KMS-11 (cell line): Measurements from ENCODE around the gene MGAT4B.
"Not testable (repeated sequence)": the region's sequence is repeated elsewhere in the genome, so short reads cannot be mapped to it uniquely, and the experiment has no call there.

ENCODE experiments used
- H2AFZ ChIP-seq: fragments of 200-600 bp; sonication (generic); 2 replicates; pipeline ENCODE4 v1.6.1; 2016; ENCODE audit warnings: antibody characterized with exemption, mixed run types, low read depth
- H3K27ac ChIP-seq: fragments of 200-600 bp; sonication (generic); 2 replicates; pipeline ENCODE4 v1.6.1; 2016; ENCODE audit warnings: mild to moderate bottlenecking, mixed run types
- H3K27me3 ChIP-seq: fragments of 200-600 bp; sonication (generic); 2 replicates; pipeline ENCODE4 v1.6.1; 2017; ENCODE audit warnings: mild to moderate bottlenecking, low read depth, mixed run types, moderate library complexity; ENCODE audit not compliant: insufficient read depth
- H3K36me3 ChIP-seq: fragments of 200-600 bp; sonication (generic); 2 replicates; pipeline ENCODE4 v1.6.1; 2017; ENCODE audit warnings: mild to moderate bottlenecking, mixed run types; ENCODE audit not compliant: insufficient read depth
- H3K4me1 ChIP-seq: fragments of 200-600 bp; sonication (generic); 2 replicates; pipeline ENCODE4 v1.6.1; 2016; ENCODE audit warnings: mild to moderate bottlenecking, low read depth, mixed run types; ENCODE audit not compliant: poor library complexity, severe bottlenecking
- H3K4me2 ChIP-seq: fragments of 200-600 bp; sonication (generic); 2 replicates; pipeline ENCODE4 v1.7.0; 2016; ENCODE audit warnings: mild to moderate bottlenecking, mixed run types
- H3K4me3 ChIP-seq: fragments of 200-600 bp; sonication (generic); IDR thresholded peaks from 2 replicates; pipeline ENCODE4 v1.6.1; 2017; ENCODE audit warnings: low read depth, low read length, mixed read lengths; ENCODE audit not compliant: insufficient read depth
- H3K79me2 ChIP-seq: fragments of 200-600 bp; sonication (generic); 2 replicates; pipeline ENCODE4 v1.6.1; 2016; ENCODE audit warnings: low read depth, mixed run types; ENCODE audit not compliant: insufficient read depth
- H3K9ac ChIP-seq: fragments of 200-600 bp; sonication (generic); 2 replicates; pipeline ENCODE4 v1.6.1; 2016; ENCODE audit warnings: mild to moderate bottlenecking, mixed run types
- H4K20me1 ChIP-seq: fragments of 200-600 bp; sonication (generic); 2 replicates; pipeline ENCODE4 v1.6.1; 2016; ENCODE audit warnings: mild to moderate bottlenecking, mixed run types; ENCODE audit not compliant: insufficient read depth
- CTCF ChIP-seq: fragments of 200-600 bp; sonication (generic); conservative IDR thresholded peaks from 2 replicates; pipeline ENCODE4 v1.6.1; 2017; ENCODE audit warnings: low read depth, mild to moderate bottlenecking, antibody characterized with exemption, low read length, moderate library complexity, mixed read lengths

MGAT4B gene

DNA sequence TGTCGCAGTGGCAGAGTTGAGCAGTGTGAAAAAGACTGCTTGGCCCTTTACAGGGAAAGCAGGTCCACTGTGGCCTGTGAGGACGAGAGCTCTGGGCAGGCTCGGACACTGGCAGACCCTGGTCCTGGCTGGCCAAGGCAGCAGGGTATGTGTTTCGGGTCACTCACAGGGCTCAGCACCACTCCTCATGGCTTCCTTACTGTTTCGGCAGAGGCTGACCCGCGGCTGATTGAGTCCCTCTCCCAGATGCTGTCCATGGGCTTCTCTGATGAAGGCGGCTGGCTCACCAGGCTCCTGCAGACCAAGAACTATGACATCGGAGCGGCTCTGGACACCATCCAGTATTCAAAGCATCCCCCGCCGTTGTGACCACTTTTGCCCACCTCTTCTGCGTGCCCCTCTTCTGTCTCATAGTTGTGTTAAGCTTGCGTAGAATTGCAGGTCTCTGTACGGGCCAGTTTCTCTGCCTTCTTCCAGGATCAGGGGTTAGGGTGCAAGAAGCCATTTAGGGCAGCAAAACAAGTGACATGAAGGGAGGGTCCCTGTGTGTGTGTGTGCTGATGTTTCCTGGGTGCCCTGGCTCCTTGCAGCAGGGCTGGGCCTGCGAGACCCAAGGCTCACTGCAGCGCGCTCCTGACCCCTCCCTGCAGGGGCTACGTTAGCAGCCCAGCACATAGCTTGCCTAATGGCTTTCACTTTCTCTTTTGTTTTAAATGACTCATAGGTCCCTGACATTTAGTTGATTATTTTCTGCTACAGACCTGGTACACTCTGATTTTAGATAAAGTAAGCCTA is 29.8 kb upstream of the MGAT4B start:
- no peak overlapping the region for H3K27ac ChIP-seq
- no peak overlapping the region for H3K9ac ChIP-seq
- H3K4me3 ChIP-seq: no peak overlapping the region
- H2AFZ ChIP-seq: no peak overlapping the region
- TF ChIP-seq CTCF: no peak
- peaks cover 18% of the 10 kb centered on the region for H3K4me1 ChIP-seq
- H3K27me3 ChIP-seq: no peaks in the 10 kb centered on the region
- no peaks in the 10 kb centered on the region for H4K20me1 ChIP-seq
- H3K36me3 ChIP-seq: no peaks in the 10 kb centered on the region; the same call in 1 of the 2 replicates
- H3K79me2 ChIP-seq: no peaks in the 10 kb centered on the region
- no peak overlapping the region for H3K4me2 ChIP-seq

DNA sequence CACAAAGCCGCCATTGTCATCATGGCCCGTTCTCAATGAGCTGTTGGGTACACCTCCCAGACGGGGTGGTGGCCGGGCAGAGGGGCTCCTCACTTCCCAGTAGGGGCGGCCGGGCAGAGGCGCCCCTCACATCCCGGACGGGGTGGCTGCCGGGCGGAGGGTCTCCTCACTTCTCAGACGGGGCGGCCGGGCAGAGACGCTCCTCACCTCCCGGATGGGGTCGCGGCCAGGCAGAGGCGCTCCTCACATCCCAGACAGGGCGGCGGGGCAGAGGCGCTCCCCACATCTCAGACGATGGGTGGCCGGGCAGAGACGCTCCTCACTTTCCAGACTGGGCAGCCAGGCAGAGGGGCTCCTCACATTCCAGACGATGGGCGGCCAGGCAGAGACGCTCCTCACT is 28.2 kb upstream of the MGAT4B start:
- H2AFZ ChIP-seq, H3K79me2 ChIP-seq, H3K4me2 ChIP-seq, H3K27me3 ChIP-seq, H3K9ac ChIP-seq, H3K4me3 ChIP-seq, H3K27ac ChIP-seq, H4K20me1 ChIP-seq, H3K36me3 ChIP-seq: not testable (repeated sequence)
- peaks cover 16% of the 10 kb centered on the region for H3K4me1 ChIP-seq

GRCh38 chr5:179834120-179834519 is 27.5 kb upstream of the MGAT4B start:
- Histone ChIP-seq H3K9ac (no peak overlapping the region), H3K36me3 (no peaks in the 10 kb centered on the region; the same call in 1 of the 2 replicates), H3K4me1 (peaks cover 9% of the 10 kb centered on the region), H3K4me3 (no peak overlapping the region), H3K79me2 (no peaks in the 10 kb centered on the region), H2AFZ (no peak overlapping the region), H3K27ac (no peak overlapping the region), H3K4me2 (no peak overlapping the region), H4K20me1 (no peaks in the 10 kb centered on the region), H3K27me3 (no peaks in the 10 kb centered on the region)
- TF ChIP-seq CTCF: no peak

DNA sequence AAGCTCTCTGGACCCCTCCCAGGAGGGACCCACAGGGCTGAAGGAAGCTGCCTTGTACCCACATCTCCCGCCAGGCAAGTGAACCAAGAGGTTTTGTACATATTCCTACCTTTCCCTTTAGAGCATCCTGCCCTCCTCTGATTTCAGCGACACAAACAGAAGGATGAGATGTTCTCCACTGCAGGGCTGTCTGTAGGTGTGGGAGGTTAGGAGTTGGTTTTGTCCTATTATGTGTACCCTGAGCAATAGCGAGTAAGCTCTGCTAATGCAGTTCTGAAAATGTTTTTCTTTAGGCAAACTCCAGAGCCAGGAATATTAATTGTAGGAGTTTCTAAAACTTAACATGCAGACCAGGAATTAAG is 27.0 kb upstream of the MGAT4B start:
- Histone ChIP-seq H4K20me1 (no peaks in the 10 kb centered on the region), H3K36me3 (no peaks in the 10 kb centered on the region; the same call in 1 of the 2 replicates), H3K9ac (no peak overlapping the region)

More for the DNA sequence above, 27.0 kb upstream of the MGAT4B start:
- TF ChIP-seq CTCF: no peak
- no peaks in the 10 kb centered on the region for H3K79me2 ChIP-seq
- no peak overlapping the region for H2AFZ ChIP-seq
- H3K4me1 ChIP-seq: peaks cover 8% of the 10 kb centered on the region
- H3K4me2 ChIP-seq: no peak overlapping the region
- no peaks in the 10 kb centered on the region for H3K27me3 ChIP-seq
- H3K4me3 ChIP-seq: no peak overlapping the region
- H3K27ac ChIP-seq: no peak overlapping the region
